Measurements from ENCODE around the gene S100A9. TPM values are rescaled to one million over a fixed set of nuclear protein-coding genes. Genes with fewer than 3 reads are reported as not detected.

Gene S100A9
- total and polyA plus RNA-seq, 2 of the 4 experiments (the other 2 are of a cell fraction), result not detected

DNA sequence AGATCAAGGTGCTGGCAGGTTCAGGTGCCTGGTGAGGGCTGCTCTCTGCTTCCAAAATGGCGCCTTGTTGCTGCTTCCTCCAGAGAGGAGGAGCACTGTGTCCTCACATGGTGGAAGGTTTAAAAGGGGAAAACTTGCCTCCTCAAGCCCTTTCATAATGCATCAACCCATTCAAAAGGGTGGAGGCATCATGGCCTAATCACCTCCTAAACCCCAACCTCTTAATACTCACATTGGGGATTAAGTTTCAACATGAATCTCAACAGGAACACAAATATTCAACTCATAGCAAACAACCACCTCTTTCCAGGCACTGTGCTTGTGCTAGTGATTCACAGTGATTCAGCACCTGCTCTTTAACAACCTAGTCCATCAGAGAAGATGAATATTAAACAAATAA lies 13.6 kb downstream of the S100A9 start:
- intact Hi-C loops (cut with micrococcal nuclease), result no loop called here
- H3K18ac ChIP-seq (ENCODE audit: low read depth, low read length), result no peak overlapping the region
- in situ Hi-C loops (cut with MboI; ENCODE audit: low sequenced_read_pairs), result no loop called here
- no peak overlapping the region for H3K4ac ChIP-seq (ENCODE audit: low read depth, low read length)
- no TSS peak for BruUV-seq (replicated peaks)
- dilution Hi-C loops (cut with HindIII; ENCODE audit: low sequenced_read_pairs, unreplicated experiment), result no loop called here
- H3K9me3 ChIP-seq (ENCODE audit: control insufficient read depth, insufficient read depth, low read length), result no peaks in the 10 kb centered on the region
- H4K8ac ChIP-seq (ENCODE audit: low read depth in 2 of 2, low read length in 2 of 2), result no peak overlapping the region
- H3K79me1 ChIP-seq (ENCODE audit: low read depth in 1 of 2, low read length in 2 of 2), result no peaks in the 10 kb centered on the region
- no peak overlapping the region for H2AK9ac ChIP-seq (replicated peaks; ENCODE audit: low read depth, low read length, poor library complexity)
- H3K27ac ChIP-seq (ENCODE audit: insufficient read depth, low read length), result no peak overlapping the region
- H3K36me3 ChIP-seq (ENCODE audit: control insufficient read depth, insufficient read depth, low read length), result no peaks in the 10 kb centered on the region
- H3K14ac ChIP-seq (replicated peaks; ENCODE audit: low read depth, low read length), result no peak overlapping the region
- H3K9me1 ChIP-seq (ENCODE audit: insufficient read depth, low read length), result no peaks in the 10 kb centered on the region
- no peak overlapping the region for H4K91ac ChIP-seq (ENCODE audit: insufficient read depth, low read depth, low read length)
- H2AK5ac ChIP-seq (ENCODE audit: low read depth, low read length), result no peak overlapping the region
- no peak overlapping the region for H3K23ac ChIP-seq (ENCODE audit: low read depth, low read length)
- ATAC-seq (ENCODE audit: low read depth), result no peak
- no peak overlapping the region for H2BK15ac ChIP-seq (ENCODE audit: low read depth, low read length)
- no peak overlapping the region for H2BK20ac ChIP-seq (ENCODE audit: low read depth, low read length)
- H3K27me3 ChIP-seq (ENCODE audit: control insufficient read depth, insufficient read depth, low read length), result 0 out of 2 replicates have a peak, but pooled peaks cover 2% of the 10 kb centered on the region
- no peak overlapping the region for H2BK120ac ChIP-seq (ENCODE audit: low read depth, low read length)
- no peak overlapping the region for H3K4me2 ChIP-seq (ENCODE audit: low read depth, low read length)
- no peak overlapping the region for H2BK5ac ChIP-seq (ENCODE audit: low read depth, low read length, poor library complexity, severe bottlenecking)
- H2AFZ ChIP-seq (replicated peaks; ENCODE audit: low read length, poor library complexity), result no peak overlapping the region
- TF ChIP-seq FOS (IDR thresholded peaks at IDR 0.05; ENCODE audit: low read depth, low read length) (no peak), MXI1 (IDR thresholded peaks at IDR 0.05; ENCODE audit: borderline replicate concordance, low read depth, low read length) (no peak), NFE2L2 (IDR thresholded peaks at IDR 0.05; ENCODE audit: low read depth, low read length) (no peak), RFX5 (IDR thresholded peaks at IDR 0.05; ENCODE audit: low read depth, low read length) (no peak), CHD1 (IDR thresholded peaks at IDR 0.05; ENCODE audit: low read depth, low read length) (no peak), POLR2A (IDR thresholded peaks at IDR 0.05; ENCODE audit: low read depth, low read length) (no peak), MAZ (IDR thresholded peaks at IDR 0.05; ENCODE audit: borderline replicate concordance, low read depth, low read length) (no peak), MAFK (IDR thresholded peaks at IDR 0.05; ENCODE audit: low read depth, low read length) (no peak), CEBPB (IDR thresholded peaks at IDR 0.05; ENCODE audit: low read depth, low read length) (no peak), RAD21 (IDR thresholded peaks at IDR 0.05; ENCODE audit: low read length) (no peak)
- TF ChIP-seq, protein P1, sequence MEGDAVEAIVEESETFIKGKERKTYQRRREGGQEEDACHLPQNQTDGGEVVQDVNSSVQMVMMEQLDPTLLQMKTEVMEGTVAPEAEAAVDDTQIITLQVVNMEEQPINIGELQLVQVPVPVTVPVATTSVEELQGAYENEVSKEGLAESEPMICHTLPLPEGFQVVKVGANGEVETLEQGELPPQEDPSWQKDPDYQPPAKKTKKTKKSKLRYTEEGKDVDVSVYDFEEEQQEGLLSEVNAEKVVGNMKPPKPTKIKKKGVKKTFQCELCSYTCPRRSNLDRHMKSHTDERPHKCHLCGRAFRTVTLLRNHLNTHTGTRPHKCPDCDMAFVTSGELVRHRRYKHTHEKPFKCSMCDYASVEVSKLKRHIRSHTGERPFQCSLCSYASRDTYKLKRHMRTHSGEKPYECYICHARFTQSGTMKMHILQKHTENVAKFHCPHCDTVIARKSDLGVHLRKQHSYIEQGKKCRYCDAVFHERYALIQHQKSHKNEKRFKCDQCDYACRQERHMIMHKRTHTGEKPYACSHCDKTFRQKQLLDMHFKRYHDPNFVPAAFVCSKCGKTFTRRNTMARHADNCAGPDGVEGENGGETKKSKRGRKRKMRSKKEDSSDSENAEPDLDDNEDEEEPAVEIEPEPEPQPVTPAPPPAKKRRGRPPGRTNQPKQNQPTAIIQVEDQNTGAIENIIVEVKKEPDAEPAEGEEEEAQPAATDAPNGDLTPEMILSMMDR (conservative IDR thresholded peaks at IDR 0.05; ENCODE audit: low read depth, low read length), result no peak
- TF ChIP-seq, protein P2, sequence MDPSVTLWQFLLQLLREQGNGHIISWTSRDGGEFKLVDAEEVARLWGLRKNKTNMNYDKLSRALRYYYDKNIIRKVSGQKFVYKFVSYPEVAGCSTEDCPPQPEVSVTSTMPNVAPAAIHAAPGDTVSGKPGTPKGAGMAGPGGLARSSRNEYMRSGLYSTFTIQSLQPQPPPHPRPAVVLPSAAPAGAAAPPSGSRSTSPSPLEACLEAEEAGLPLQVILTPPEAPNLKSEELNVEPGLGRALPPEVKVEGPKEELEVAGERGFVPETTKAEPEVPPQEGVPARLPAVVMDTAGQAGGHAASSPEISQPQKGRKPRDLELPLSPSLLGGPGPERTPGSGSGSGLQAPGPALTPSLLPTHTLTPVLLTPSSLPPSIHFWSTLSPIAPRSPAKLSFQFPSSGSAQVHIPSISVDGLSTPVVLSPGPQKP (IDR thresholded peaks at IDR 0.05; ENCODE audit: borderline replicate concordance, low read depth, low read length), result no peak
- no CpG with 5 or more reads among the region's 1 CpG for WGBS, 2 experiments (ENCODE audit: extremely low coverage in 2 of 2, insufficient read length in 1 of 2)
- H3K56ac ChIP-seq (ENCODE audit: extremely low read depth, insufficient read depth, low read length), result no peak overlapping the region
- DNase-seq, result no peak
- no peak overlapping the region for H3K9ac ChIP-seq (ENCODE audit: low read depth, low read length)
- no peak overlapping the region for H4K5ac ChIP-seq (ENCODE audit: low read depth, low read length)
- H3K4me3 ChIP-seq (ENCODE audit: insufficient read depth, low read depth, low read length), result no peak overlapping the region
- no peaks in the 10 kb centered on the region for H4K20me1 ChIP-seq (ENCODE audit: insufficient read depth, low read length)
- H3K4me1 ChIP-seq (ENCODE audit: control insufficient read depth, insufficient read depth, low read length), result no peaks in the 10 kb centered on the region
- CTCF ChIA-PET, result no interaction called here
- POLR2A ChIA-PET (ENCODE audit: unreplicated experiment), result no interaction called here
